ENCODE measurements around the gene ZNF771. TPM values are rescaled to one million over a fixed set of nuclear protein-coding genes. Genes with fewer than 3 reads are reported as not detected.

Gene ZNF771
- total RNA-seq, 1 donor from 2014 or later: 3.8 TPM

DNA sequence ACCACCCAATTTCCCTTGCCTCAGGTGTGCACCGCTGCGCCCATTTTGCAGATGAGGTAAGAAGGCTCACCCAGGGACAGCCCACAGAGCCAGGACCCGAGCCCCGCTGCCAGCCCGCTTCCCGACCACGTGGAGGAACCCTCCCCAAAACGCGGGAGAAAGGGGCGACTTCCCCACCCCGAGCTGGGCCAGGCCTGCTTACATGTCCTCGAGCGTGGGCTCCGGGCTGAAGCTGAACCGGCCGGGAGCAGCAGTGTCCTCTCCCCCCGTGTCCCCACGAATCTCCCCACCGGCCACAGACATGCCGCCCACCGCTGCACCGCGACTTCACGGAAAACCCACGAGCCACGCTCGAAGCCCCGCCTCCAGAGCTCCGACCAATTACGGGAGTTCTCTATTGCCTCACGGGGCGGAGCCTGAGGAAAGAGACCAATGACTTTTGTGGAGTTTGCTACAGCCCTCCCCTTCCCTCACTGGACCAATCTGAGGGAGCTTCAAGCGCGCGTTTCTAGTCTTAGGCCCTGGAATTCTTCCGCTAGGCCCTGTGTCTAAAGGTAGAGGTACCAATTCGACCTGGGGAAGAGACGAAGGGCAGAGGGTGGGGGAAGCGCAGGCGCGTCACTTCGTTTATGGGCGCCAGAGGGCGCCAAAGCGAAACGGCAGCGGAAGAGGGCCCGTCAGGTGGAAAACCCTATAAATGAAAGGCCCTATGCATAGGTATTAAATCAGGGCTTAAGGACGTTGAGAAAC lies 22.4 kb downstream of the ZNF771 start, which contains the start of gene DCTPP1:
TSS of gene DCTPP1 (minus strand) at position 353 of the 750 bp plus-strand sequence. CDS start at position 303, 50 bp downstream.
- Histone ChIP-seq H3K27ac (peak within 1 kb of the TSS; percentile 73), H3K9me3 (no peaks in the 10 kb centered on the region), H3K4me1 (peaks cover 18% of the 10 kb centered on the region), H3K4me3 (peak within 1 kb of the TSS; percentile 91), H3K27me3 (ENCODE audit: low read depth) (no peaks in the 10 kb centered on the region), H3K36me3 (peaks cover 5% of the 10 kb centered on the region)
- TF ChIP-seq, protein P1, sequence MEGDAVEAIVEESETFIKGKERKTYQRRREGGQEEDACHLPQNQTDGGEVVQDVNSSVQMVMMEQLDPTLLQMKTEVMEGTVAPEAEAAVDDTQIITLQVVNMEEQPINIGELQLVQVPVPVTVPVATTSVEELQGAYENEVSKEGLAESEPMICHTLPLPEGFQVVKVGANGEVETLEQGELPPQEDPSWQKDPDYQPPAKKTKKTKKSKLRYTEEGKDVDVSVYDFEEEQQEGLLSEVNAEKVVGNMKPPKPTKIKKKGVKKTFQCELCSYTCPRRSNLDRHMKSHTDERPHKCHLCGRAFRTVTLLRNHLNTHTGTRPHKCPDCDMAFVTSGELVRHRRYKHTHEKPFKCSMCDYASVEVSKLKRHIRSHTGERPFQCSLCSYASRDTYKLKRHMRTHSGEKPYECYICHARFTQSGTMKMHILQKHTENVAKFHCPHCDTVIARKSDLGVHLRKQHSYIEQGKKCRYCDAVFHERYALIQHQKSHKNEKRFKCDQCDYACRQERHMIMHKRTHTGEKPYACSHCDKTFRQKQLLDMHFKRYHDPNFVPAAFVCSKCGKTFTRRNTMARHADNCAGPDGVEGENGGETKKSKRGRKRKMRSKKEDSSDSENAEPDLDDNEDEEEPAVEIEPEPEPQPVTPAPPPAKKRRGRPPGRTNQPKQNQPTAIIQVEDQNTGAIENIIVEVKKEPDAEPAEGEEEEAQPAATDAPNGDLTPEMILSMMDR (IDR thresholded peaks at IDR 0.05): peak; percentile 76
- ATAC-seq (peak; percentile 99), DNase-seq (peak; percentile 96)
- intact Hi-C loops (cut with DNase I): no loop called here

DNA sequence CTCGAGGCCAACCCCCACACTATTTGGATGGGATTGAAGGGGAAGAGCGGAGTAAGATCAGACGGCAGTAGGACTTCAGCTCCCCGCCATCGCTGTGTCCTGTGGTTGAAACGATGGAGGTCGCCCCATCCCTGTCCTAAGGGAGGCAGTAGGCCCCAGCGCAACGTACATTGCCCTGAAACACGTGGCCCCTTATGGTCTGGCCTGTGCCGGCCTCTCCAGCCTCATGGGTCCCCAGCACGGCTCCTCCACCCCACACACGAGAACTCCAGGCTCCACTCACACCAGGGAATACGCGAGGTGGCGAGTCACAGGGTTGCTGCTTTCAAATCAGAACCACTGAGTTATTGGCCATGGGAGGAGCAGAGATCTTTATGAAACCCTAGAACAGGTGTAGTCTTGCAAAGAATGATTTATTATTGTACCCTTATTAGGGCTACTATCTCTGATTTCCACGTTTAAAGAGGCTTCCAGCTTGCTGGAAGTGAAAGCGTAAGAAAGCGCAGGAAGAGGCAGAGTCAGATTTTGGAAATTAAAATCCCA lies 23.1 kb downstream of the ZNF771 start:
- Histone ChIP-seq H3K4me3 (peak overlapping the region; percentile 91), H3K36me3 (peaks cover 4% of the 10 kb centered on the region), H3K27ac (peak overlapping the region; percentile 73), H3K27me3 (ENCODE audit: low read depth) (no peaks in the 10 kb centered on the region), H3K9me3 (no peaks in the 10 kb centered on the region), H3K4me1 (peaks cover 18% of the 10 kb centered on the region)
- DNase-seq (peak; percentile 51), ATAC-seq (peak; percentile 18 to 46)
- intact Hi-C loops (cut with DNase I): no loop called here
- TF ChIP-seq, protein P1 (IDR thresholded peaks at IDR 0.05): no peak

DNA sequence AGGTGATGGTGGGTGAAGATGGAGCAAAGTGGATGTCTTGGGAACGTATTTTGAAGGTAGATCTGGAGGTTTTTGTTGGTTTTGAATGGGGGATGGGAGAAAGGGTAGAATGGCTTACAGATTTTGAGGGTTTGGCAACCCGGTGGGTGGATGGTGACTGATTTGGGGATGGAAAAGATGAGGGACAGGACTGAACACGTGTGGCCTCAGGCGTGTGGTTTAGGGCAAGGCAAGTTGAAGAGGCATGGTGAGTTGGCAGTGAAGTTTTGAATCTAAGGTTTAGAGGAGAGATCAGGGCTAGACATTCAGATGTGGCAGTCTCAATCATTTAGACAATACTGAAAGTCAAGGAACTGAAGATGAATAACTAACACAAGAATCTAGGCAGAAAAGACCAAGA lies 27.4 kb downstream of the ZNF771 start:
- no peak overlapping the region for H3K4me3 ChIP-seq
- H3K27ac ChIP-seq: no peak overlapping the region
- no peak for DNase-seq
- ATAC-seq: no peak
- peaks cover 6% of the 10 kb centered on the region for H3K4me1 ChIP-seq
- no peaks in the 10 kb centered on the region for H3K27me3 ChIP-seq (ENCODE audit: low read depth)
- no peaks in the 10 kb centered on the region for H3K9me3 ChIP-seq
- H3K36me3 ChIP-seq: no peaks in the 10 kb centered on the region
- intact Hi-C loops (cut with DNase I): no loop called here
- TF ChIP-seq, protein P1 (IDR thresholded peaks at IDR 0.05): no peak

DNA sequence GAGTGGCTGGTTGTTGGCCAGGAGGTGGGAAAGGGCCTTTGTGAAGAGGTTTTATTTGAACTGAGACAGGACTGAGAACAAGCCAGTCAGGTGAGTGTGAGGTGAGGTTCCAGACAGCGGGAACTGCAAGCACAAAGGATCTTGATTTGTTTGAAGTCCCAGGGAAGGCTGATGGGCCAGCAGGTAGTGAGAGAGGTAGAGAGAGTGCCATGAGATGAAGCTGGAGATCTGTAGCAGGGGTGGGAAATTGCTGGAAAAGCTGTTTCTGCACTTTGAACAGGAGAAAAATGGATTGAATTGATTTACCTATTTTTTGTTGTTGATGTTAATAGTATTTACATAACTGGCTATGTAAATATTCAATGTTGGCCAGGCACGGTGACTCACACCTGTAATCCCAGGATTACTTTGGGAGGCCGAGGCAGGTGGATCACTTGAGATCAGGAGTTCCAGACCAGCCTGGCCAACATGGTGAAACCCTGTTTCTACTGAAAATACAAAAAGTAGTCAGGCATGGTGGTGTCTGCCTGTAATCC lies 30.2 kb downstream of the ZNF771 start:
- Histone ChIP-seq H3K4me3 (no peak overlapping the region), H3K36me3 (no peaks in the 10 kb centered on the region), H3K27ac (no peak overlapping the region), H3K27me3 (ENCODE audit: low read depth) (no peaks in the 10 kb centered on the region), H3K9me3 (no peaks in the 10 kb centered on the region), H3K4me1 (no peaks in the 10 kb centered on the region)
- intact Hi-C loops (cut with DNase I): no loop called here
- ATAC-seq: peak; percentile 71 to 84
- TF ChIP-seq, protein P1 (IDR thresholded peaks at IDR 0.05): no peak
- no peak for DNase-seq

DNA sequence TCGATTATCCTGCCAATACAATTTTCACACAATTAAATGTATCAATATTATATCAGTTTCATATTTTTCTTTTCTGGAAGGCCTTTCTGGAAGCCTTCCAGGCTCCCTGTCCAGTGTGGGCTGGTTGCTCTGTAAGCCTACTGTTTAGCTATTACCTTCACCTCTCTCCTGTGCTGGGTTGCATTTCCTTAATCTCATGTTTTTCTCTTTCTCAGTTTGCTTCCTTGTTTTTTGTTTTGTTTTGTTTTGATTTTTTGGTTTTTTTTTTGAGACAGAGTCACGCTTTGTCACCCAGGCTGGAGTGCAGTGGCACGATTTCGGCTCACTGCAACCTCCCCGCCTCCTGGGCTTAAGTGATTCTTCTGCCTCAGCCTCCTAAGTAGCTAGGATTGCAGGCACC lies 31.4 kb downstream of the ZNF771 start:
- Histone ChIP-seq H3K27ac (no peak overlapping the region), H3K9me3 (no peaks in the 10 kb centered on the region), H3K4me3 (no peak overlapping the region), H3K27me3 (ENCODE audit: low read depth) (no peaks in the 10 kb centered on the region), H3K36me3 (peaks cover 12% of the 10 kb centered on the region), H3K4me1 (peaks cover 11% of the 10 kb centered on the region)
- TF ChIP-seq, protein P1 (IDR thresholded peaks at IDR 0.05): no peak
- ATAC-seq (no peak), DNase-seq (no peak)
- intact Hi-C loops (cut with DNase I): no loop called here
